ENCODE results near the gene ILDR1. TPM values are rescaled to one million over a fixed set of nuclear protein-coding genes. Genes with fewer than 3 reads are reported as not detected.

The ILDR1 gene
- total and polyA plus RNA-seq, 2 donors from 2014 or later: 11.9 to 17.7 TPM

DNA sequence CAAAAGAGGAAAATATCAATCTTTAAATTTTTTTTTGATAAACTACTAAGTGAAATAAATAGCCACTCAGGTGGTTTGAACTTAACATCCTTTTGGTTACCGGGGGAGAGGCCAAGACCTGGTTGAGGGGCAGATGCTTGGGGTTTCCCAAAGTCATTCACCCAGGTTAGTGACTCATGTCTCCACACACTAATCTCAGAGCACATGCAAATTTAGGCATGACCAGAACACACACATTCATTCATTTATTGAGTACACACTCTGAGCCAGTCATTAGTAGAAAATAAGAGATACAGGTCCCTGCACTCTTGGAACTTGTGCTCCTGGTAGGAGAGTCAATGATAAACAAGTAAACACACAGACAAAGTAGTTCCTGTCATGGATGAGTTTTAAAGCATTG lies 7.3 kb downstream of the ILDR1 start:
- DNase-seq (no peak), FAIRE-seq (no peak)
- H3K4me1 ChIP-seq (ENCODE audit: control insufficient read depth in 2 of 3, insufficient read depth in 2 of 3, low read depth in 1 of 3, low read length in 3 of 3): peaks cover 0 to 4% (median 0%) of the 10 kb centered on the region in 3 donors
- no peaks in the 10 kb centered on the region for H3K36me3 ChIP-seq (ENCODE audit: control insufficient read depth in 2 of 3, insufficient read depth in 3 of 3, low read length in 3 of 3)
- no peak for TF ChIP-seq CTCF (IDR thresholded peaks at IDR 0.05; ENCODE audit: borderline replicate concordance, extremely low read depth, insufficient read depth)
- H3K27ac ChIP-seq (ENCODE audit: low read depth in 2 of 2, low read length in 2 of 2): no peak overlapping the region
- no peak overlapping the region for H3K4me3 ChIP-seq (ENCODE audit: low read length in 3 of 3)
- no peaks in the 10 kb centered on the region for H3K27me3 ChIP-seq (ENCODE audit: control insufficient read depth, insufficient read depth, low read length)
- H3K9ac ChIP-seq (ENCODE audit: low read length in 3 of 3): no peak overlapping the region
- intact Hi-C loops (cut with DNase I): no loop called here
- no peaks in the 10 kb centered on the region for H3K9me3 ChIP-seq (ENCODE audit: control insufficient read depth in 2 of 3, insufficient read depth in 1 of 3, low read length in 3 of 3)

GRCh38 chr3:122013448-122013925 lies 8.6 kb downstream of the ILDR1 start:
- Histone ChIP-seq H3K4me3 (ENCODE audit: low read length in 3 of 3) (no peak overlapping the region), H3K9ac (ENCODE audit: low read length in 3 of 3) (no peak overlapping the region), H3K36me3 (ENCODE audit: control insufficient read depth in 2 of 3, insufficient read depth in 3 of 3, low read length in 3 of 3) (no peaks in the 10 kb centered on the region), H3K9me3 (ENCODE audit: control insufficient read depth in 2 of 3, insufficient read depth in 1 of 3, low read length in 3 of 3) (no peaks in the 10 kb centered on the region), H3K4me1 (ENCODE audit: control insufficient read depth in 2 of 3, insufficient read depth in 2 of 3, low read depth in 1 of 3, low read length in 3 of 3) (peaks cover 0 to 4% (median 0%) of the 10 kb centered on the region in 3 donors), H3K27ac (ENCODE audit: low read depth in 2 of 2, low read length in 2 of 2) (no peak overlapping the region), H3K27me3 (ENCODE audit: control insufficient read depth, insufficient read depth, low read length) (no peaks in the 10 kb centered on the region)
- DNase-seq (no peak), FAIRE-seq (no peak)
- TF ChIP-seq CTCF (IDR thresholded peaks at IDR 0.05; ENCODE audit: borderline replicate concordance, extremely low read depth, insufficient read depth): no peak
- intact Hi-C loops (cut with DNase I): no loop called here

GRCh38 chr3:122012821-122013220 lies 9.2 kb downstream of the ILDR1 start:
- no peak for TF ChIP-seq CTCF (IDR thresholded peaks at IDR 0.05; ENCODE audit: borderline replicate concordance, extremely low read depth, insufficient read depth)
- FAIRE-seq: no peak
- intact Hi-C loops (cut with DNase I): no loop called here

GRCh38 chr3:122011396-122011795 lies 10.7 kb downstream of the ILDR1 start:
- intact Hi-C loops (cut with DNase I): no loop called here
- H3K27ac ChIP-seq (ENCODE audit: low read depth in 2 of 2, low read length in 2 of 2): no peak overlapping the region
- FAIRE-seq: no peak
- no peaks in the 10 kb centered on the region for H3K27me3 ChIP-seq (ENCODE audit: control insufficient read depth, insufficient read depth, low read length)
- no peaks in the 10 kb centered on the region for H3K36me3 ChIP-seq (ENCODE audit: control insufficient read depth in 2 of 3, insufficient read depth in 3 of 3, low read length in 3 of 3)
- no peak overlapping the region for H3K4me3 ChIP-seq (ENCODE audit: low read length in 3 of 3)
- DNase-seq: no peak
- H3K4me1 ChIP-seq (ENCODE audit: control insufficient read depth in 2 of 3, insufficient read depth in 2 of 3, low read depth in 1 of 3, low read length in 3 of 3): peaks cover 0 to 4% (median 0%) of the 10 kb centered on the region in 3 donors
- no peak for TF ChIP-seq CTCF (IDR thresholded peaks at IDR 0.05; ENCODE audit: borderline replicate concordance, extremely low read depth, insufficient read depth)
- no peak overlapping the region for H3K9ac ChIP-seq (ENCODE audit: low read length in 3 of 3)
- H3K9me3 ChIP-seq (ENCODE audit: control insufficient read depth in 2 of 3, insufficient read depth in 1 of 3, low read length in 3 of 3): no peaks in the 10 kb centered on the region

More at GRCh38 chr3:122012821-122013220, 9.2 kb downstream of the ILDR1 start:
- Histone ChIP-seq H3K4me1 (ENCODE audit: control insufficient read depth in 2 of 3, insufficient read depth in 2 of 3, low read depth in 1 of 3, low read length in 3 of 3) (peaks cover 0 to 4% (median 0%) of the 10 kb centered on the region in 3 donors), H3K9ac (ENCODE audit: low read length in 3 of 3) (no peak overlapping the region), H3K4me3 (ENCODE audit: low read length in 3 of 3) (no peak overlapping the region), H3K9me3 (ENCODE audit: control insufficient read depth in 2 of 3, insufficient read depth in 1 of 3, low read length in 3 of 3) (no peaks in the 10 kb centered on the region), H3K27me3 (ENCODE audit: control insufficient read depth, insufficient read depth, low read length) (no peaks in the 10 kb centered on the region), H3K36me3 (ENCODE audit: control insufficient read depth in 2 of 3, insufficient read depth in 3 of 3, low read length in 3 of 3) (no peaks in the 10 kb centered on the region), H3K27ac (ENCODE audit: low read depth in 2 of 2, low read length in 2 of 2) (no peak overlapping the region)
- no peak for DNase-seq

Measured in kidney (tissue), 14 donors.